Measurements from ENCODE around the gene ARHGEF17.

ARHGEF17 gene

GRCh38 chr11:73415854-73416615, 108.0 kb downstream of the ARHGEF17 start:
- no peak overlapping the region for H3K4me3 ChIP-seq (ENCODE audit: low read depth, low read length)
- no peak for TF ChIP-seq CTCF (IDR thresholded peaks at IDR 0.05; ENCODE audit: control insufficient read depth, extremely low read depth, insufficient read depth)
- no peak for DNase-seq (ENCODE audit: low read depth)

- no peak for DNase-seq (ENCODE audit: low read depth)
- no peak for TF ChIP-seq CTCF (IDR thresholded peaks at IDR 0.05; ENCODE audit: control insufficient read depth, extremely low read depth, insufficient read depth)
- H3K4me3 ChIP-seq (ENCODE audit: low read depth, low read length): no peak overlapping the region
Observed at GRCh38 chr11:73416786-73417185, 108.7 kb downstream of the ARHGEF17 start.

All from LNCaP clone FGC (cell line).